Measurements from ENCODE around the gene C9orf57.
"Not testable (repeated sequence)": the region's sequence is repeated elsewhere in the genome, so short reads cannot be mapped to it uniquely, and the experiment has no call there.

Gene C9orf57

GRCh38 chr9:72022841-72023240 is 37.6 kb downstream of the C9orf57 start:
- DNase-seq = no peak

- no peak for DNase-seq
Measured at GRCh38 chr9:72013292-72013760, 47.1 kb downstream of the C9orf57 start.

GRCh38 chr9:72012646-72013045 is 47.8 kb downstream of the C9orf57 start:
- no peak for DNase-seq

DNA sequence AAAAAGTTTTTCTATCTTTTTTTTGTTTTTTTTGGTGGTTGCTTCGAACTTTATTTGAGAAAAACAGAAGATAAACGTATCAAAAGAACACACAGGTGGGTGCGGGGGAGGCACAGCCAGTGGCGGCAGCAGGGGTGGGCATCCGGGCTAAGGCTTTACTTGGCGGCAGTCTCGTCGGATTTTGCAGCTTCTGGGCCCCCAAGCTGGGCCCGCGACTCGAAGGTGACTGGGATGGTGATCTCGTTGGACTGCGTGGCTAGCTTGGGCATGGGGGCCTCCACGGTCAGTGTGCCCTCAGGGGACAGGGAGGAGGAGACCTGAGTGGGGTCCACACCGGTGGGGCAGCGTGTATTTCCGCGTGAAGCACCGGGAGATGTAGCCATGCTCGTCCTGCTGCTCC is 52.7 kb downstream of the C9orf57 start:
- DNase-seq = not testable (repeated sequence)

DNA sequence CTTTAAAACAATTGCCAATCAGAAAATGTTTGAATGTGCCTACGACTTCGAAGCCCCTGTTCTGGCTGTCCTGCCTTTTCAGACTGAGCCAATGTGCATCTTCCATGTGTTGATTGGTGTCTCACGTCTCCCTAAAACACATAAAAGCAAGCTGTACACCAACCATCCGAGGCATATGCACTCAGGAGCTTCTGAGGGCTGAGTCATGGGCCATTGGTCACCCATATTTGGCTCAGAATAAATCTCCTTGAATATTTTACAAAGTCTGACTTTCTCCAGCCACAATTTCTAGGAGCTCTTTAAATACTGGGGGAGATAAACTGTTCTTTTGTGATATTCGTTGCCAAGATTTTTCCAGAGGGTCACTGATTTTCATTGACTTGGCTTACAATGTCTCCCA is 53.9 kb downstream of the C9orf57 start:
- no peak for DNase-seq

GRCh38 chr9:72005451-72005850 is 55.0 kb downstream of the C9orf57 start:
- no peak for DNase-seq
